IPS-18c (cell line): ENCODE results near the gene ZDHHC14.

ENCODE experiments used
- H3K4me3 ChIP-seq: 2 replicates; pipeline ENCODE4 v1.7.0; 2013; ENCODE audit warnings: low read depth, mild to moderate bottlenecking, low read length, moderate library complexity; ENCODE audit not compliant: insufficient read depth
- H3K9me3 ChIP-seq: one replicate; pipeline ENCODE4 v1.6.1; 2013; ENCODE audit warnings: mild to moderate bottlenecking, low read length, moderate library complexity; ENCODE audit not compliant: control insufficient read depth, insufficient read depth

Gene ZDHHC14

DNA sequence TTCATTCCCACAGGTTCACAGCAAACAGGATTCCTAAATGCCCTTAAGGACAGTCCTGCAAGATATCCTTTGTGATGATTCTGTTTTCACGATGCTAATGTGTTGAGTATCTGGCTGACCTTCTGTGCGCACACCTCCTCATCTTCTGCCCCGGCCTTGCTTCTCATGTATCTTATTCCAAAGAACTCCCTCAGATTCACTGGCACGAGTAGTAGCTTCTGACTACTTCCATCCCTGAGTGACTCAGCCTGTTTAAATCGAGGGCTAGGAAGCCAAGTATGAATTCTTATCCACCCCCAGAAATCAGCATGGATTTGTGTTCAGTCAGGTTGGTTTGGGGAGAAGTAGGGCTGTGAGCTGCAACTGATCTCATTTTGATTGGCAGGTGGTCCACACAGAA lies 251.8 kb downstream of the ZDHHC14 start:
- Histone ChIP-seq H3K9me3 (no peaks in the 10 kb centered on the region), H3K4me3 (no peak overlapping the region)

- H3K4me3 ChIP-seq = no peak overlapping the region
These were observed 253.6 kb downstream of the ZDHHC14 start for GRCh38 chr6:157634546-157634945.

GRCh38 chr6:157635388-157636244 lies 254.6 kb downstream of the ZDHHC14 start:
- Histone ChIP-seq H3K9me3 (no peaks in the 10 kb centered on the region), H3K4me3 (no peak overlapping the region)

More at GRCh38 chr6:157634546-157634945, 253.6 kb downstream of the ZDHHC14 start:
- H3K9me3 ChIP-seq = no peaks in the 10 kb centered on the region

DNA sequence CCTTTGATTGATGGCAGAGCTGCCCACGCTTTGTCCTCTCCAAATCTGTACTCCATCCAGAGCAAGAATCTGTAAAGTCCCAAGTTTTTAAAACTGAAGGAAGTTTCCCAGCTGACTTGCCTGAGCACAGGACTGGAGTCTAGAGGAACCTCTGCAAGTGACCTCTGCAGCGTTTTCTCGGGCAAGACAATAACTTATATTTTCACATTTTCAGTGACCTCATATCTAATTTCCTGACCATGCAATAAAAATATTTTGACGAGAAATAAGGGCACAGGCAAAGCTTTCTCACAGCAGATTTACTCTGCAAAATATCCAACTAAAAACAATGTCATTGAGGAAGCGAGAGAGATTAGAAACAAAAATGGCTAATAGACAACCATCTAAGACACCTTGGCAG lies 256.5 kb downstream of the ZDHHC14 start:
- H3K9me3 ChIP-seq = no peaks in the 10 kb centered on the region
- no peak overlapping the region for H3K4me3 ChIP-seq

- H3K4me3 ChIP-seq = no peak overlapping the region
- H3K9me3 ChIP-seq = no peaks in the 10 kb centered on the region
These were observed 257.1 kb downstream of the ZDHHC14 start for GRCh38 chr6:157637941-157638662.

DNA sequence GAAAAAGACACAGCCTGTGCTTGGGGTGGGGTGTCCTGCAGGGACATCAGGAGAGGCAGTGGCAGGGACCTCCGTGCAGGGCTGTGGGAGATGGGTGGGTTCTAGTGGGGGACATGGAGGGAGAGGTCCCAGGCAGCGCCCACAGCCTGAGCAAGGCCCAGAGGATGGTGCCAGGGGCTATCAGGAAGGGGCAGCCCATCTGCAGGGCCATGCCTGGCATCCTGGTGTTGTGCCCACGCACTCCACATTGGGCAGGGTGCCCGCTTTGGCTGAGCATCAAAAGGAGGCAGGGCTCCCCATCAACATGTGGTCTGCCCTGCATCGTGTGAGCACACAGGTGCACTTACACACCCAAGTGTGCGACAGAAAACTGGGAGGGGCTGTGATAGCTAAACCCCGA lies 257.8 kb downstream of the ZDHHC14 start:
- no peak overlapping the region for H3K4me3 ChIP-seq
- no peaks in the 10 kb centered on the region for H3K9me3 ChIP-seq

GRCh38 chr6:157640746-157641451 lies 259.9 kb downstream of the ZDHHC14 start:
- no peak overlapping the region for H3K4me3 ChIP-seq
- H3K9me3 ChIP-seq = peaks cover under 1% of the 10 kb centered on the region

DNA sequence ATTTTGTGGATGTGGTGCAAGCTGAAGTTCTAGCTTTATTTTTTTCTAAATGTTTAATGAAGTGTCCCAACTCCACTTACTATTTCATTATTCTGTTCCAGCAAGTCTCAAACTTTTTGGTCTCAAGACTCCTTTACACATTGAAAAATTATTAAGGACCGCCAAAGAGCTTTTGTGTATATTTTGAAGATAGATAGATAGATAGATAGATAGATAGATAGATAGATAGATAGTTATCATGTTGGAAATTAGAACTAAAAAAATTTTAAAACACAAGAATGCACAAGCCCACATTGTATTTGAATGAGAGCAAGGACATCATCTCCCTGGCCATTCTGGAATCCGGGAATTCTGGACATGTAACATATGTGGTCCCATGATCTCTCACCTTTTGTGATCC lies 260.8 kb downstream of the ZDHHC14 start:
- Histone ChIP-seq H3K4me3 (no peak overlapping the region), H3K9me3 (peaks cover 3% of the 10 kb centered on the region)

- no peak overlapping the region for H3K4me3 ChIP-seq
- H3K9me3 ChIP-seq = peaks cover 3% of the 10 kb centered on the region
These were observed 261.7 kb downstream of the ZDHHC14 start for GRCh38 chr6:157642736-157643135.

DNA sequence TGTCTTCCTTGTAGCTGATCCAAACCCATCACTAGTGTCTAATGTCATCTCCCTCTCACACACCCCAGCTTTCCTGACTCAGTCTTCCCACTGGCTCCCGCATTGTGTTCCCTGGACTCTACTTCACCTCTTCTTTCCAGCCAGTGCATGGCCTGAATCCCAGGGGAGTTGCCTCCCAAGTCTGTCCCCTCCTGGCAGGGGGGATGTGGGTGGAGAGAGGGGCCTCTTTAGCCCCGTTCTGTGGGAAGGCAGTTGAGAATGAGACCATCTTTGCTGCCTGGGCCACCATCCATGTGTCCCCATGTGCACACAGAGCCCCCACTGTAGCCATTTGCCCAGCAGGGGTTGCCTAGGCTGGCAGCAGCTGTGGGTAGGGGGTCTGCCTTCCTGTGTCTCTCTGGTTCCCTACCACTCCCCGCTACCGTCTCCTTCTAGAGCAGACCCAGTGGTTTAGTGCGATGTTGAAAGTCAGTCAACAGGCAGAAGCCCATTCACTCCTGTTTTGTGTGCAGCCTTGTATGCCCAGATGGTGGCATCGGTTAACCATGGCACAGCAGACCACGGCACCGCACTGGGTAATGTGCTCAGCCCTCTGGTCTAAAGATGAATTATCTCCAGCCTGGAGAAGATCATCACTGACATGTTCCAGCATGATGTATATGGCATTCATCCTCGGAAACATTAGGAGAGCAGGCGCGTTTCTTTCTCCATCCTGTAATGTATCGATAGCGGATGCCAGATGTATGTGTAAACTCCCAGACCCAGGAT lies 263.2 kb downstream of the ZDHHC14 start:
- H3K4me3 ChIP-seq = no peak overlapping the region
- peaks cover 3% of the 10 kb centered on the region for H3K9me3 ChIP-seq

GRCh38 chr6:157645201-157645795 lies 264.3 kb downstream of the ZDHHC14 start:
- H3K9me3 ChIP-seq = peaks cover 3% of the 10 kb centered on the region
- no peak overlapping the region for H3K4me3 ChIP-seq

GRCh38 chr6:157646012-157646411 lies 265.0 kb downstream of the ZDHHC14 start:
- H3K4me3 ChIP-seq = no peak overlapping the region
- peaks cover 3% of the 10 kb centered on the region for H3K9me3 ChIP-seq

DNA sequence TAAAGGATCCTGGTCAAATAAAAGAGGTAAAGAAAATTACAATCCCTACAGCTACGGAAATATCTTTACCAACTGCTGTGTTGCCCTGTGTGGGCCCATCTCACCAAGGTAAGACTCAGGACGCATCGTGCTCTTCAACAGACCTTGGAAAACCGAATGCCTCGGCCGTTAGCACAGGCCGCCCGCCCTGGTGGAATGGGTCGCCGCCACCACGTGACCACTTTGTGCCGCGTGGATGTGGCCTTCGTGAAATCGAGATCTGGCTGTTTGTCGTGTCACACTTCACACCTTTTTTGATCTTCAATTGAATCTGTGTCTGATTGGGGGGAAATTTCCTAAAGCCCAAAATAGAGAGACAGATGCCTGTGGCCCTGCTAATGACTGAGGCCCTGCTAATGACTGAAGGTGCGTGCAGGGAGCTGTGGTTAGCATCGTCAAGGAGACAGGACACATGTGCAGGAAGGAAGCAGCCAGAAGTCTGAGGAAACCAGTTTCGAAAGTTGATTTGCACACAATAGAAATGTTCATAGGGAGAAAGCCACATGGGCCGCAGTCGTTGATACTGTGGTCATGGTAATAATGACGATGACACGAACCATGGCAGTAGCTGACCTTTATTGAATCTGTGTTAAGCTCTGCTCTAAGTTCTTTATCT lies 266.4 kb downstream of the ZDHHC14 start:
- no peak overlapping the region for H3K4me3 ChIP-seq
- H3K9me3 ChIP-seq = peaks cover 3% of the 10 kb centered on the region

- Histone ChIP-seq H3K4me3 (no peak overlapping the region), H3K9me3 (peaks cover 3% of the 10 kb centered on the region)
These were observed 267.6 kb downstream of the ZDHHC14 start for GRCh38 chr6:157648561-157648960.

GRCh38 chr6:157649311-157650260 lies 268.6 kb downstream of the ZDHHC14 start:
- peaks cover 3% of the 10 kb centered on the region for H3K9me3 ChIP-seq
- H3K4me3 ChIP-seq = no peak overlapping the region
